Measurements from ENCODE around the gene BLMH.

Gene BLMH

GRCh38 chr17:30302241-30302640 is 10.5 kb upstream of the BLMH start:
- DNase-seq (ENCODE audit: low read depth) = no peak
- TF ChIP-seq CTCF (IDR thresholded peaks at IDR 0.05; ENCODE audit: low read depth, low read length) = no peak
- no peak for TF ChIP-seq POLR2A (IDR thresholded peaks at IDR 0.05; ENCODE audit: extremely low read depth, insufficient read length)
- TF ChIP-seq MAX (IDR thresholded peaks at IDR 0.05; ENCODE audit: low read depth, low read length) = no peak
- no peak for TF ChIP-seq MYC (IDR thresholded peaks at IDR 0.05; ENCODE audit: low read depth, low read length)
- H3K4me3 ChIP-seq (ENCODE audit: low read depth, low read length) = no peak overlapping the region

DNA sequence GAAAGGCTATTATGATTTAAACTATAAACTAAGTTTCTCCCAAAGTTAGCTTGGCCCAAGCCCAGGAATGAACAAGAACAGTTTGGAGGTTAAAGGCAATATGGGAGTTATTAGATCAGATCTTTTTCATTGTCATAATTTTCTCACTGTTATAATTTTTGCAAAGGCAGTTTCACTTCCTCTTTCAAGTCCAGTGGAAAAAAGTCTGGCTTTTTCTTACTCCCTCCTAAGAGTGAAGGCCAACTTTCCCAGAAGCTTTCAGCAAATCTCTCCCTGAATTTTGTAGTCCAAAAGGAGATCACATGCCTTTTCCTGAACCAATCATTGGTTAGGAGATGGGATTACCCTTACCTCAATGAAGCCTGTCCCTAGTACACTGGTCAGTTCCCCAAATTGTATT is 9.1 kb upstream of the BLMH start:
- peak; percentile 50 for DNase-seq (ENCODE audit: low read depth)
- H3K4me3 ChIP-seq (ENCODE audit: low read depth, low read length) = no peak overlapping the region
- TF ChIP-seq CTCF (IDR thresholded peaks at IDR 0.05; ENCODE audit: low read depth, low read length) (no peak), POLR2A (IDR thresholded peaks at IDR 0.05; ENCODE audit: extremely low read depth, insufficient read length) (no peak), MAX (IDR thresholded peaks at IDR 0.05; ENCODE audit: low read depth, low read length) (no peak), MYC (IDR thresholded peaks at IDR 0.05; ENCODE audit: low read depth, low read length) (no peak)

GRCh38 chr17:30299000-30299399 is 7.3 kb upstream of the BLMH start:
- no peak for TF ChIP-seq MAX (IDR thresholded peaks at IDR 0.05; ENCODE audit: low read depth, low read length)
- TF ChIP-seq POLR2A (IDR thresholded peaks at IDR 0.05; ENCODE audit: extremely low read depth, insufficient read length) = no peak
- no peak for TF ChIP-seq CTCF (IDR thresholded peaks at IDR 0.05; ENCODE audit: low read depth, low read length)
- no peak for TF ChIP-seq MYC (IDR thresholded peaks at IDR 0.05; ENCODE audit: low read depth, low read length)
- no peak overlapping the region for H3K4me3 ChIP-seq (ENCODE audit: low read depth, low read length)
- no peak for DNase-seq (ENCODE audit: low read depth)

DNA sequence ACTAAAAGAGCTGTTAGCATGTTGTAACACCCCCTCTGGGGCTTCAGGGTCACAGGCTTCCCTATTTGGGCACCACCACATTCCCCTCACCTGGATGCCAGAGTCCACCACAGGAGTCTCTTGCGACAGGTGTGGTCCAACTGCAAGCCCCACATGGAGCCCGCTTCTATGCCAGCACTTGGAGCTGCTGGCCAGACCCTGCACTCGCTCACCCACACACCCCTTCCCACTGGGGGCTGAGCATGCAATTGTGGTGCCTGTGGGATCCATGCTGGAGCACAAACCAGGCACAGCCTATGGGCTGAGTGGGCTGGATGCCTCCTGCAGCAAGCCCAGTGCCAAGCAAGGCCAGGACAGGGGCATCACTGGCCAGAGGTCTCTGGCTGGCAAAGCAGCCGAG is 6.0 kb upstream of the BLMH start:
- DNase-seq (ENCODE audit: low read depth) = no peak
- TF ChIP-seq POLR2A (IDR thresholded peaks at IDR 0.05; ENCODE audit: extremely low read depth, insufficient read length) (no peak), CTCF (IDR thresholded peaks at IDR 0.05; ENCODE audit: low read depth, low read length) (no peak), MAX (IDR thresholded peaks at IDR 0.05; ENCODE audit: low read depth, low read length) (no peak), MYC (IDR thresholded peaks at IDR 0.05; ENCODE audit: low read depth, low read length) (no peak)
- no peak overlapping the region for H3K4me3 ChIP-seq (ENCODE audit: low read depth, low read length)

DNA sequence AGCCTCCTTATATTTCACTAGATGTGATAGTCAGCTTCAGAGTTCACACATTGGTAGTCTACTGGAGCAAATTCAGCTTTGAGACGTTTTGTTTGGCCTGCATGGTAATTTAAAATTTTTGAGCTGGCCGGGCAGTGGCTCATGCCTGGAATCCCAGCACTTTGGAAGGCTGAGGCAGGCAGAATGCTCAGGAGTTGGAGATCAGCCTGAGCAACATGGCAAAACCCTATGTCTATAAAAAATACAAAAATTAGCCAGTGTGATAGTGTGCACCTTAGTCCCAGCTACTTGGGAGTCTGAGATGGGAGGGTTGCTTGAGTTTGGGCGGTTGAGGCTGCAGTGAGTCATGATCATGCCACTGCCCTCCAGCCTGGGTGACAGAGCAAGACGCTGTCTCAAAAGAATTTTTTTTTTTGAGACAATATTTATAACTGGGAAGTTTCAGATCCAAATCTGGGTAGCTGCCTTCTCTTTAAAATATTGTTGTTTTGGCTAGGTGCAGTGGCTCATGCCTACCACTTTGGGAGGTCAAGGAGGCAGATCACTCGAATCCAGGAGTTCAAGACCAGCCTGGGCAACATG is 4.8 kb upstream of the BLMH start:
- no peak for TF ChIP-seq MYC (IDR thresholded peaks at IDR 0.05; ENCODE audit: low read depth, low read length)
- no peak for TF ChIP-seq POLR2A (IDR thresholded peaks at IDR 0.05; ENCODE audit: extremely low read depth, insufficient read length)
- no peak for TF ChIP-seq MAX (IDR thresholded peaks at IDR 0.05; ENCODE audit: low read depth, low read length)
- no peak for TF ChIP-seq CTCF (IDR thresholded peaks at IDR 0.05; ENCODE audit: low read depth, low read length)
- H3K4me3 ChIP-seq (ENCODE audit: low read depth, low read length) = no peak overlapping the region
- no peak for DNase-seq (ENCODE audit: low read depth)
